ENCODE measurements around the gene KRT1.
A peak's percentile ranks its signal among the peaks of the same experiment; 100 is the strongest.

Gene KRT1

GRCh38 chr12:52697058-52697582 lies 16.9 kb upstream of the KRT1 start:
- DNase-seq, result no peak

DNA sequence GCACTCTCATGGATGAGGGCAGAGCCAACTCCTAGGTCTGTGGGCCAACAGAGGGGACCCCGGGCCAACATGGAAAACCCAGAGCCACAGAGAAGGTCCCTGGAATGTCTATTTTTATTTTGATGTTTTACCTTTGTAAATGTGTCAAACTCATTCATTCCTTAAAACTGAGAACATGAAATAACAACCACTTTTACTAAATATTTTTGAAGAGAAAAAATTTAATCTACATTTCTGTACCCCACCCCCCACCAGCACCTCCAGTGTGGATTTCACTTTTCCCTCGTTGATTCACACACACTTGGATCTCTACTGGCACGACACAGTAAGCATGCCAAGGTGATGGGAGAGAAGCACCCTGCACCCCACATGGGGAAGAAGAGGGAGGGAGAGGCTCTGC lies 16.4 kb upstream of the KRT1 start:
- DNase-seq, result no peak

- DNase-seq, result no peak
These were observed 14.8 kb upstream of the KRT1 start for GRCh38 chr12:52695039-52695438.

DNA sequence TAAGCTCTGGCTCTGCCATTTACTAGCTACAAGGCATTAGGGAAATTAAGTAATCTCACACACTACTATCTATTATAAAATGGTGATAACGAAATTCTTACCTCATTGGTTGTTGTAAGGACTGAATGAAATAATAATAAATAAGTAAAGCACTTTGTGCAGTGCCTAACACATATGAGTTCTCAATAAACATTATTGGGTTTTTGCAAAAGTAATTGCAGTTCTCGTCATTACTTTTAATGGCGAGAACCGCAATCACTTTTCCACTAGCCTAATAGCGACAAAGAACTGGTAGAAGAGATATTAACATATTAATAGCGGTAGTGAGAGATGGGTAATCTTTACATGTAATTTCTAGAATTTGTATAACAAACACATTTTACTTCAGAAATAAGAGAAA lies 13.9 kb upstream of the KRT1 start:
- no peak for DNase-seq

GRCh38 chr12:52693261-52693660 lies 13.1 kb upstream of the KRT1 start:
- DNase-seq, result no peak

GRCh38 chr12:52692254-52692653 lies 12.0 kb upstream of the KRT1 start:
- no peak for DNase-seq

DNA sequence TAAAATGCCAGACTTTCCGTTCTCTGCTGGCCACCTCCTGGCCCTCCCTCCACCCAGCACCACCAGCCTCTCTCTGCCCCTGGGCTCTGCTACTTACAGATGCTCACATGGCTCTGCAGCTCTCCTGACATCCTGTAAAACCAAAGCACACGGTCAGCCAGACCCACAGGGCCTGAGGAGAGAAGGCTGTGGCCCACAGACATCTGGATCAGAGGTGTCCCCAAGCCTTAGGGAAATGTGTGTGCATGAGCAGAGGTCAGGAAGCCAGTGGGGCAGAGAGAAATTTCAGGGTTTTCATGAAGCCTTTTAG lies 11.6 kb upstream of the KRT1 start:
- no peak for DNase-seq

- peak; percentile 41 for DNase-seq
These were observed 11.1 kb upstream of the KRT1 start for GRCh38 chr12:52691076-52691840.

DNA sequence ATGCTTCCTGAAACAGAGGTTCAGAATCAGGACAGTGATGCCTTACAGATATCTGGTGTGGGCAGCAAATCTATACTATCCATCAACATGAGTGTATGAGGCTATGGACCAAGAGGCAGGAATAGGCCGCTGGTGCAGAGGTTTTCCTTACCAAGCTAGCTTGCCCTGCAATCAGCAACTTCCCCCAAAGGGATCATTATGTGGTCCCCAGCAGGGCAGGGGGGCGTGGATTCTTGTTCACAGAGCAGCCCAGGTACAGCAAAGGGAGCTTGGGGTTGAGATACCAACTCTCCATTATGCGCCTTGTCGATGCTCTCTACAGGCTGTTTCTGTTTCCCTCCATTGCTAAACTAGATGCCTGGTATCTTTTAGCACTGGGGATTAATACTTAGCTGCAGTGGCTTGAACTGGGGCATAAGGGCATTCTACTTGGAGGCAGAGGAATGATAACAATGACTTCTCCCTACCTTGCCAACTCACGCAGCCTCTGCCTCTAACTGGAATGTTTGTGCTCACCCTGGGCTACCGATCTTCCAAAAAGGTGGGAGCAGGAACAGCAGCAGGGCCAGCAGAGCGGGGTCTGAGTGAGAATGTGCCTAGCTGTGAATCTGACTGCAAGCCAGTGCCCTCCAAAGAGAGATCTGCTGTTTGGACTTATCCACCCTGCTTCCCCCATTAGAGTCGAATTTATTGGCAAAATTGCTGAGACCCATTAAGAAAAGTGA lies 10.3 kb upstream of the KRT1 start:
- DNase-seq, result no peak

DNA sequence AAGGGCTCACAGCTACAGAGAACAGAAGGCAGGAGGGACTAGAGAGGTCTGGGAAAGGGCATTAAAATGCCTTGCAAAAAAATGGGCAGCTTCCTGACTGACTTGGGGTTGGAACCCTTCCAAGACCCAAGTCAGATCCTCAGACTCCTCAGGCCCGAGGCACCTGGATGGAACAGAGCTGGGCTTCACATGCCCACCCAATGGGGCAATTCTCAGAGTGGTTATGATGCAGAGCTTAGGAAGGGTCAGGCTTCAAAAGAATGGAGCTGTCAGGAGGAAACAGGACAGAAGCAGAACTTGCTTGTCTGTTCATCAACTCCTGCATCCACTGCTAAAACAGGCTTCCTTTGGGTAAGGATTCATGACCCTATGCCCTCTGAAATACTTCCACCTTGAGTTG lies 9.7 kb upstream of the KRT1 start:
- no peak for DNase-seq

- DNase-seq, result no peak
These were observed 9.0 kb upstream of the KRT1 start for GRCh38 chr12:52689239-52689638.

GRCh38 chr12:52688481-52688880 lies 8.3 kb upstream of the KRT1 start:
- no peak for DNase-seq

DNA sequence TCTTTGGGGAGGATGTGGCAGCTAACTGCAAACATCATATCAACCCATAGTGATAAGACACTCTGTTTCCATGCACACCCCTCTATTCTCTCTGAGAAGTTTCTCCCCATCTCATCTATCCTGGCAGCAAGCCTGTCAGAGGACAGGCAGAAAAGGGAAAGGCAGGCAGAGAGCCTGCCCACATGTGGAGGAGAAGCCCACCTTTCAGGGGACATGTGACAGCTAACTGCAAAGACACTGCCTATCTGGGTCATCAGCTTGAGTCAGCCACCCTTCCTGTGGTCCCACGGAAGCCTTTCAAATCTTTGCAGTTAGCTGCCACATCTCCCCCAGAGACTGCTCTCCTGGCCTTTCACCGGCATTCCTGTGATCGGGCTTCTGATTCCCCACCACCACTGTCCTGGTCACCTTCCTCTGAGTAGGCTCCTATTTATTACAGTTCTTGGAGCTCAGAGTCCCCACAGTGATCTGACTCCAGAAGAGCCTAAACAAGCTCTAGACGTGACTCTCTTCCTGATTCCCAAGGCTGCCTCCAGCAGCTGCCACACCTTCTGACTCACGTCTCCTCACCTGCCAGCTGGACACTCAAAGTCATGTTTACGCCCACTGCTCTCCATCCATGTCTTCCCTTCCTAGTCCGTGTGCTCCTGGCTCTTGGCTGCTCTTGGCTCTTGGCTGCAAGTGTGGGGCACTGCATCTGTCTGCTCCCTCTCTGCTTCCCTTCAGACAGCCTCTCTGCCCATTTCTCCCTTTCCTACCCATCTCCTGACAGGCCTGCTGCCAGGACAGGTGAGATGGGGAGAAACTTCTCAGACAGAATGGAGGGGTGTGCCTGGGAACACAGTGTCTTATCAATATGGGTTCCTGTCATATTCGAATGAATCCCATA lies 7.5 kb upstream of the KRT1 start:
- DNase-seq, result no peak

DNA sequence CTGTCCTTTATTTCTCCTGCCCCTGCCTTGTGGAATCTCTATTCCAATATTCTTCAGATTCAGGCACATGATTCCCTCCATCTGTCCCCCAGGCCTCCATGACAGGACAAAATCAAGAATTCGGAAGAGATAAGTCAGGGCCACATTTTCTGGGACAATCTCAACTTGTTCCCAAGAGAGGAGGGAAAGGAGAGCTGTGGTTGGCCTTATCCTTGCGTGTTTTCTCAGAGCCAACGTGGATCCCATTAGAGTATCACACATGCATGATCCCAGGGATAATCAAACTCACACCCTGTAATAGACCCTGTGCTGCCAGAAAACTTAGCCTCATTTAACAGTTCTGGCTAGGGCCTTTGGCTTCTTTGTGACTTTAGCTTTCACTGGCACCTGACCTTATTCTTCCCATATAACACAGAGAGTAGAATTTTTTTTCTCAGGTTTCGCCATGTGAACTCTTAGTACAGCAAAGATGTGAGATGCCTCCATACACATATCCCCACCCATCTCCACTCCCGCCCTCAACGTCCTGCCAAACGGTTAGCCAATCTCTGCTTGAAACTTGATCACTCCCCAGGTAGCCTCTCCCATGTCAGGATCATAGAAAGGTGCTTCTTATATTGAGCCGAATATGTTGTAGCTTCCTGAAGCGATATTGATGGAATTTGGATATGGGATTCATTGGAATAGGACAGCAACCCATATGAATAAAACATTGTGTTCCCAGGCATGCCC lies 6.7 kb upstream of the KRT1 start:
- no peak for DNase-seq

- DNase-seq, result no peak
These were observed 5.9 kb upstream of the KRT1 start for GRCh38 chr12:52686063-52686462.

GRCh38 chr12:52685406-52685890 lies 5.2 kb upstream of the KRT1 start:
- no peak for DNase-seq

- no peak for DNase-seq
These were observed 4.2 kb upstream of the KRT1 start for GRCh38 chr12:52684431-52684830.

DNA sequence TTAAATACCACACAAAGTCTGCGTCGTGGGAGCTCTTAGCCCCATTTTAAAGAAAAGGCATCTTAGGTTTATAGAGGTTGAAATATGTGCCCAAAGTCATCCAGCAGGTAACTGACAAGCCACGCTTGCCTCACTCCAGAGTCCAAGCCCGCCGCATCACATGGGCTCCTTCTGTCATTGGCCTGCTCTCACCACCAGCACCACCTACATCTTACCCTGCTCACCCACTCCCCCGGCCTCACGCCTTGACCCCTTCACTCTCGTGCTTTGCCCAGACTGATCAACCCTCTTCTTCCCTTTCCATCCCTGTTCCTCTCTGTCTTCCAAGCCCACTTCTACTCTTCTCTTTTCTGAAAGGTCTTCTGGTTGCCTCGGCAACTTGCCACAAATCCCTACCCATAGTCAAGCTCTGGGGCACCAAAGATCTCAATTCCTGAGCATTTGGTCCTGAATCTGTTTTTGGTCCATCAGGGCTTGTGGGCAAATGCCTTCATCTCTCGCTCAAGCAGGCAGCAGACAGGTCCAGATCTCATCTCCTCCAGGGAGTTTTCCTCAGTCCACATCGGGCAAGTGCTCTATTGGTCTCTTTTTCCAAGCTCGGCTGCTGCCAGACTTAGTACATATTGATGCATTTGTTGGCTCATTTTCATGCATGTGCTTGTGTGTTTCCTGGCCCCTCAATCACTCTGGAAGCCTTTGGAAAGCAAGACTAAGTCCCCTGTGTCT lies 3.5 kb upstream of the KRT1 start:
- DNase-seq, result no peak

GRCh38 chr12:52682938-52683574 lies 2.8 kb upstream of the KRT1 start:
- no peak for DNase-seq

GRCh38 chr12:52682381-52682660 lies 2.1 kb upstream of the KRT1 start:
- no peak for DNase-seq

DNA sequence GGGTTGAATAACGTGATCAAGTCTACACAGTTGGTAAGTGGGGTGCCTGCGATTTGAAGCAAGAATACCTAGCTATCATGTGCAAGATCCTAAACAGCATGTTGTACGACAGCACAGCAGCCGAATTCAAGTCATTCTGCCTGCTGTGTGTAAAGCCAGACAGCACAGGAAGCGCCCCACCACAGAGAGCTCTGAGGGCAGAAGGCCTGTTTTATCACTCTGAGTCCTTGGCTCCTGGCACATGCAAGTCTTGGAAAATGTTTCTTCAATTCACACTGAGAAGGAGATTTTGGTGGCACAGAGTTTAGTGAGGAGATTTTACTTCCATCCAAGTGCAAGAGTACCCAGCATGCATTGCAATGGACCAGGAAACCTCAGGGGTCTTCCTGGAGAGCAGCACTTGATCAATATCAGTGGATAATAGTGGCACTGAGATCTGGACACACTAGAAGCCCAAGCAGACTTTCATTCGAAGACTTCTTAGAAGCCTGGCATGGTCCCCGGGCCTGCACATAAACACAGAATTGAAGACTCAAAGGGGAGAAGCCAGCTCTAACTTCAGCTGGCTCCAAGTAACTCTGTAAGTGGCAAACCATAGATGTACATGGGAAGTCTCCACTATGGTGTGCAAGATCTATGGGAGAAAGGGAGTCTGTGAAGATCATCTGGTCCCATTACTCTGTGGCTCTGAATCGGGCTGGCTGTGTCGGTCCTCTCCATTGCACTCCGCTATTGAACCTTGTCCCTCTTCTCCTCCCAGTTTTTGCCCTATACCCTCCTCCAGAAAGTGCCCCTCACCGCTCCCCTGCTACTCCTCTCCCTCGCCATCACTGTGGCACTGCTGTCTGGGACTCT lies 1.5 kb upstream of the KRT1 start:
- DNase-seq, result no peak

Measured in NCI-H1105 treated with DMSO at 0.1 percent for 48 hours (cell line).